Cardiac muscle cell (in vitro differentiated cells and primary cell): ENCODE measurements around the gene USE1. TPM values are rescaled to one million over a fixed set of nuclear protein-coding genes. Genes with fewer than 3 reads are reported as not detected.

Experiments used
- DNase-seq, 2 donors: peaks; one replicate each; pipeline versions ENCODE4 v3.0.0 to v3.0.0-alpha.2; 2010 to 2017; ENCODE audit warnings: low read depth in 1 of 2, low spot score in 1 of 2
- H3K27ac ChIP-seq: fragments of 200-600 bp; sonication (generic); 2 replicates; pipeline ENCODE4 v1.5.1; 2016
- H3K27me3 ChIP-seq: fragments of 200-600 bp; sonication (generic); 2 replicates; pipeline ENCODE4 v1.6.0; 2016; ENCODE audit warnings: control low read depth
- H3K36me3 ChIP-seq: fragments of 200-600 bp; sonication (generic); 2 replicates; pipeline ENCODE4 v1.5.1; 2016; ENCODE audit warnings: control low read depth
- H3K4me1 ChIP-seq: fragments of 200-600 bp; sonication (generic); 2 replicates; pipeline ENCODE4 v1.8.1; 2017; ENCODE audit warnings: low read depth, mild to moderate bottlenecking, mixed run types
- H3K4me3 ChIP-seq: fragments of 200-600 bp; sonication (generic); 2 replicates; pipeline ENCODE4 v1.5.1; 2016; ENCODE audit warnings: mild to moderate bottlenecking
- H3K9me3 ChIP-seq: fragments of 200-600 bp; sonication (generic); 2 replicates; pipeline ENCODE4 v1.5.1; 2017; ENCODE audit warnings: low read depth, mild to moderate bottlenecking, control low read depth
- CTCF ChIP-seq: IDR thresholded peaks from 2 replicates; pipeline ENCODE4 v1.5.1; 2012; ENCODE audit warnings: low read depth, mild to moderate bottlenecking, low read length
- polyA plus RNA-seq: library from polyadenylated mRNA; unstranded; fragments of >200 nt; fragmentation: Nextera tagmentation; extraction: Ambion mirVana; gene quantifications from 2 replicates; pipeline ENCODE4 v1.2.1, GENCODE V29; 2016
- total RNA-seq: library from RNA; depleted of rRNA; stranded (reverse); fragments of >200 nt; gene quantifications from 2 replicates; pipeline ENCODE4 v1.2.3, GENCODE V29; 2016

Gene USE1
- total and polyA plus RNA-seq, 2 experiments from 2014 or later = 28.5 to 38.1 TPM

- no peak for TF ChIP-seq CTCF
- Histone ChIP-seq H3K36me3 (no peaks in the 10 kb centered on the region), H3K9me3 (no peaks in the 10 kb centered on the region), H3K4me1 (no peaks in the 10 kb centered on the region), H3K27ac (no peak overlapping the region), H3K4me3 (no peak overlapping the region), H3K27me3 (no peaks in the 10 kb centered on the region)
- DNase-seq = no peak
Observed at GRCh38 chr19:17178291-17178690, 36.9 kb upstream of the USE1 start.

- DNase-seq = no peak
- Histone ChIP-seq H3K9me3 (no peaks in the 10 kb centered on the region), H3K36me3 (no peaks in the 10 kb centered on the region), H3K27ac (no peak overlapping the region), H3K4me1 (no peaks in the 10 kb centered on the region), H3K27me3 (no peaks in the 10 kb centered on the region), H3K4me3 (no peak overlapping the region)
- TF ChIP-seq CTCF = no peak
Observed at GRCh38 chr19:17180997-17181702, 34.0 kb upstream of the USE1 start.

GRCh38 chr19:17183271-17183761, 31.8 kb upstream of the USE1 start:
- Histone ChIP-seq H3K27me3 (no peaks in the 10 kb centered on the region), H3K9me3 (no peaks in the 10 kb centered on the region), H3K4me1 (no peaks in the 10 kb centered on the region), H3K36me3 (peaks cover 4% of the 10 kb centered on the region), H3K27ac (no peak overlapping the region), H3K4me3 (no peak overlapping the region)
- DNase-seq = no peak
- TF ChIP-seq CTCF = peak; percentile 2

GRCh38 chr19:17183858-17184321, 31.3 kb upstream of the USE1 start:
- Histone ChIP-seq H3K4me3 (no peak overlapping the region), H3K9me3 (no peaks in the 10 kb centered on the region), H3K27me3 (no peaks in the 10 kb centered on the region), H3K36me3 (peaks cover 4% of the 10 kb centered on the region), H3K4me1 (no peaks in the 10 kb centered on the region), H3K27ac (no peak overlapping the region)
- DNase-seq = no peak
- TF ChIP-seq CTCF = no peak

GRCh38 chr19:17184371-17184841, 30.8 kb upstream of the USE1 start:
- H3K27ac ChIP-seq = no peak overlapping the region
- no peak for DNase-seq
- peaks cover 4% of the 10 kb centered on the region for H3K36me3 ChIP-seq
- H3K9me3 ChIP-seq = no peaks in the 10 kb centered on the region
- no peak overlapping the region for H3K4me3 ChIP-seq
- no peak for TF ChIP-seq CTCF
- no peaks in the 10 kb centered on the region for H3K4me1 ChIP-seq
- H3K27me3 ChIP-seq = no peaks in the 10 kb centered on the region
